ENCODE results near the gene PTPN4. TPM values are rescaled to one million over a fixed set of nuclear protein-coding genes. Genes with fewer than 3 reads are reported as not detected.
"Not testable (repeated sequence)": the region's sequence is repeated elsewhere in the genome, so short reads cannot be mapped to it uniquely, and the experiment has no call there.

Gene PTPN4
- total RNA-seq, 1 donor from 2014 or later: 35.9 TPM

GRCh38 chr2:119958670-119959268 lies 199.0 kb downstream of the PTPN4 start:
- no peaks in the 10 kb centered on the region for H3K4me1 ChIP-seq
- DNase-seq (ENCODE audit: low spot score in 2 of 2): no peak
- peaks cover 4 to 27% of the 10 kb centered on the region in 2 donors for H3K36me3 ChIP-seq
- no peaks in the 10 kb centered on the region for H3K27me3 ChIP-seq
- no peak overlapping the region for H3K4me3 ChIP-seq
- intact Hi-C loops (cut with DNase I): loop anchor here (10.0 kb wide), 1 partner anchor 216 kb away; no protein-coding TSS in a partner anchor
- no peaks in the 10 kb centered on the region for H3K9me3 ChIP-seq
- H3K27ac ChIP-seq: no peak overlapping the region
- TF ChIP-seq, protein P1, sequence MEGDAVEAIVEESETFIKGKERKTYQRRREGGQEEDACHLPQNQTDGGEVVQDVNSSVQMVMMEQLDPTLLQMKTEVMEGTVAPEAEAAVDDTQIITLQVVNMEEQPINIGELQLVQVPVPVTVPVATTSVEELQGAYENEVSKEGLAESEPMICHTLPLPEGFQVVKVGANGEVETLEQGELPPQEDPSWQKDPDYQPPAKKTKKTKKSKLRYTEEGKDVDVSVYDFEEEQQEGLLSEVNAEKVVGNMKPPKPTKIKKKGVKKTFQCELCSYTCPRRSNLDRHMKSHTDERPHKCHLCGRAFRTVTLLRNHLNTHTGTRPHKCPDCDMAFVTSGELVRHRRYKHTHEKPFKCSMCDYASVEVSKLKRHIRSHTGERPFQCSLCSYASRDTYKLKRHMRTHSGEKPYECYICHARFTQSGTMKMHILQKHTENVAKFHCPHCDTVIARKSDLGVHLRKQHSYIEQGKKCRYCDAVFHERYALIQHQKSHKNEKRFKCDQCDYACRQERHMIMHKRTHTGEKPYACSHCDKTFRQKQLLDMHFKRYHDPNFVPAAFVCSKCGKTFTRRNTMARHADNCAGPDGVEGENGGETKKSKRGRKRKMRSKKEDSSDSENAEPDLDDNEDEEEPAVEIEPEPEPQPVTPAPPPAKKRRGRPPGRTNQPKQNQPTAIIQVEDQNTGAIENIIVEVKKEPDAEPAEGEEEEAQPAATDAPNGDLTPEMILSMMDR (IDR thresholded peaks at IDR 0.05): no peak

- Histone ChIP-seq H3K4me3 (no peak overlapping the region), H3K36me3 (peaks cover 13 to 35% of the 10 kb centered on the region in 2 donors), H3K4me1 (no peaks in the 10 kb centered on the region), H3K9me3 (no peaks in the 10 kb centered on the region), H3K27ac (no peak overlapping the region), H3K27me3 (no peaks in the 10 kb centered on the region)
- TF ChIP-seq, protein P1 (IDR thresholded peaks at IDR 0.05): no peak
- DNase-seq (ENCODE audit: low spot score in 2 of 2): no peak
- intact Hi-C loops (cut with DNase I): no loop called here
Measured at GRCh38 chr2:119960821-119961220, 201.1 kb downstream of the PTPN4 start.

- Histone ChIP-seq H3K27me3 (no peaks in the 10 kb centered on the region), H3K36me3 (no peaks in the 10 kb centered on the region), H3K27ac (no peak overlapping the region), H3K4me3 (no peak overlapping the region), H3K9me3 (no peaks in the 10 kb centered on the region), H3K4me1 (no peaks in the 10 kb centered on the region)
- no peak for DNase-seq (ENCODE audit: low spot score in 2 of 2)
- intact Hi-C loops (cut with DNase I): no loop called here
- TF ChIP-seq, protein P1 (IDR thresholded peaks at IDR 0.05): no peak
Measured at GRCh38 chr2:119981896-119982295, 222.2 kb downstream of the PTPN4 start.

DNA sequence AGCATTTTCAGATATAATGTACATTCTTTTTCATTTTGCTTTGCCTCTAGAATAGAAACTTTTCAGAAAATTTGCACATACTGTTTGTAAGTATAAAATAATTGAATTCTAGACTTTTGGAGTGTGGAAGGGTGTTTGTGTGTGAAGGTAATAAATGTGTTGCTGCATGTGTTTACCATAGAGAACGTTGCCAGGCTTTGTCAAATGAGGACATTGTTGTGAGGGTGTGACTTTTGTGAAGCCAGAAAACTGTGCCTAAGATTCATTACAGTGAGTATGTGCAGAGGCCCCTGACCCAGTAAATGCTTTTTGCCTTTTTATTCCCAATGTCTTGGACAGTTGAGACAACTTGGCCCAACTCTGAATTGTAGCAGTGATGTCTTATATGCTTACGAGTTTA lies 222.8 kb downstream of the PTPN4 start:
- intact Hi-C loops (cut with DNase I): no loop called here
- Histone ChIP-seq H3K27me3 (no peaks in the 10 kb centered on the region), H3K36me3 (no peaks in the 10 kb centered on the region), H3K27ac (no peak overlapping the region), H3K4me1 (no peaks in the 10 kb centered on the region), H3K9me3 (no peaks in the 10 kb centered on the region), H3K4me3 (no peak overlapping the region)
- DNase-seq (ENCODE audit: low spot score in 2 of 2): no peak
- TF ChIP-seq, protein P1 (IDR thresholded peaks at IDR 0.05): no peak

DNA sequence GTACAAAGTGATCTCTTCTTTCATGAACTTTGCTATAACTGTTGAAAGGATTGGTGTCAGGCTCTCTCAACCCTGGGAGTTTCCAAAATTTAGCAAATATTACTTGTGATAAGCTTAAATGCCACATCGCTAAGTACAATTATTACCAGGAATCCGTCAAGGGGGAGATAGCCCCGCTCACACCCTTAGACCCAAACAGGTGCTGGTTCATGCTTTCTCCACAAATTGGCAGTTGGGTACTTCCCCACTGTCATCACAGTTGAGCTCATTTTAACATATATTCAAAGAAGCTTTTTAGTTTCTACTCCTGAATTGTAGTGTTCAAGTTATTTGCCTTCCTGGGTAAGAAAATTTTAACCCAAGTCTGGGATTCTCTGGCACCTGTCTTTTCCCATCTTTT lies 223.4 kb downstream of the PTPN4 start:
- TF ChIP-seq, protein P1 (IDR thresholded peaks at IDR 0.05): no peak
- intact Hi-C loops (cut with DNase I): no loop called here
- Histone ChIP-seq H3K9me3 (no peaks in the 10 kb centered on the region), H3K4me1 (no peaks in the 10 kb centered on the region), H3K27ac (no peak overlapping the region), H3K4me3 (no peak overlapping the region), H3K36me3 (no peaks in the 10 kb centered on the region), H3K27me3 (no peaks in the 10 kb centered on the region)
- DNase-seq (ENCODE audit: low spot score in 2 of 2): no peak

DNA sequence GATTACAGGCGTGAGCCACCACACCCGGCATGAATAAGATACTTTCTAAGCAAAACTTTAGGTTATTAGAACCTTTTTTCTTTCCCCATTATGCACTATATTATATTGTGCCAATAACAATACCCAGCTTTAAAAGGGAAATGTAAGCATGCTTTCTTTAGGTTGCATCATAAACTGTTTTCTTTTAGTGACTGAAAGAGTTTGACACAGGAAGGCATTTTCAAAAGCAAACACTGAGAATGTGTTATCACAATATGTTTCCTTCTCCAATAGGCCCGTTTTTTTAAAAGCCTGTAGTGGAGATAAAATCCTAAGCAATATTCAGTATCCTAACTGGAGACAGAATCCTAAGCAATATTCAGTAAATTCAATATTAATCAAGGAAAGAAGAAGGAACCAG lies 236.4 kb downstream of the PTPN4 start:
- no peaks in the 10 kb centered on the region for H3K9me3 ChIP-seq
- no peak overlapping the region for H3K4me3 ChIP-seq
- no peak for DNase-seq (ENCODE audit: low spot score in 2 of 2)
- no peak overlapping the region for H3K27ac ChIP-seq
- no peaks in the 10 kb centered on the region for H3K36me3 ChIP-seq
- TF ChIP-seq, protein P1 (IDR thresholded peaks at IDR 0.05): no peak
- H3K4me1 ChIP-seq: no peaks in the 10 kb centered on the region
- intact Hi-C loops (cut with DNase I): no loop called here
- no peaks in the 10 kb centered on the region for H3K27me3 ChIP-seq

DNA sequence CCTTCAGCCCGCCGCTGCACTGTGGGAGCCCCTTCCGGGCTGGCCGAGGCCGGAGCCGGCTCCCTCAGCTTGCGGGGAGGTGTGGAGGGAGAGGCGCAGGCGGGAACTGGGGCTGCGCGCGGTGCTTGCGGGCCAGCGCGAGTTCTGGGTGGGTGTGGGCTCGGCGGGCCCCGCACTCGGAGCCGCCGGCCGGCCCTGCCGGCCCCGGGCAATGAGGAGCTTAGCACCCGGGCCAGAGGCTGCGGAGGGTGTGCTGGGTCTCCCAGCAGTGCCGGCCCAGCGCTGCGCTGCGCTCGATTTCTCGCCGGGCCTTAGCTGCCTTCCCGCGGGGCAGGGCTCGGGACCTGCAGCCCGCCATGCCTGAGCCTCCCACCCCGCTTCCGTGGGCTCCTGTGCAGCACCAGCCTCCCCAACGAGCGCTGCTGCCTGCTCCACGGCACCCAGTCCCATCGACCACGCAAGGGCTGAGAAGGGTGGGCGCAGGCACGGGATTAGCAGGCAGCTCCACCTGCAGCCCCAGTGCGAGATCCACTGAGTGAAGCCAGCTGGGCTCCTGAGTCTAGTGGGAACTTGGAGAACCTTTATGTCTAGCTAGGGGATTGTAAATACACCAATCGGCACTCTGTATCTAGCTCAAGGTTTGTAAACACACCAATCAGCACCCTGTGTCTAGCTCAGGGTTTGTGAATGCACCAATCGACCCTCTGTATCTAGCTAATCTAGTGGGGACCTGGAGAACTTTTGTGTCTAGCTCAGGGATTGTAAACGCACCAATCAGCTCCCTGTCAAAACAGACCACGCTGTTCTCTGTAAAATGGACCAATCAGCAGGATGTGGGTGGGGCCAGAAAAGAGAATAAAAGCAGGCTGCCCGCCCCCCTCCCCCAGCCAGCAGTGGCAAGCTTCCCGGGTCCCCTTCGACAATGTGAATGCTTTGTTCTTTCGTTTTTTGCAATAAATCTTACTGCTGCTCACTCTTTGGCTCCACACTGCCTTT lies 237.5 kb downstream of the PTPN4 start:
- H3K27me3 ChIP-seq; DNase-seq (ENCODE audit: low spot score in 2 of 2); H3K9me3 ChIP-seq; H3K36me3 ChIP-seq; intact Hi-C loops (cut with DNase I); H3K4me1 ChIP-seq; H3K27ac ChIP-seq; H3K4me3 ChIP-seq: not testable (repeated sequence)

Data from ascending aorta (tissue), 2 donors.